ENCODE measurements around the gene PCGF3.
"Not testable (repeated sequence)": the region's sequence is repeated elsewhere in the genome, so short reads cannot be mapped to it uniquely, and the experiment has no call there.

Gene PCGF3

GRCh38 chr4:669806-670559 is 35.6 kb upstream of the PCGF3 start:
- DNase-seq: not testable (repeated sequence)

- no peak for DNase-seq
These were observed 33.9 kb upstream of the PCGF3 start for GRCh38 chr4:671769-672168.

DNA sequence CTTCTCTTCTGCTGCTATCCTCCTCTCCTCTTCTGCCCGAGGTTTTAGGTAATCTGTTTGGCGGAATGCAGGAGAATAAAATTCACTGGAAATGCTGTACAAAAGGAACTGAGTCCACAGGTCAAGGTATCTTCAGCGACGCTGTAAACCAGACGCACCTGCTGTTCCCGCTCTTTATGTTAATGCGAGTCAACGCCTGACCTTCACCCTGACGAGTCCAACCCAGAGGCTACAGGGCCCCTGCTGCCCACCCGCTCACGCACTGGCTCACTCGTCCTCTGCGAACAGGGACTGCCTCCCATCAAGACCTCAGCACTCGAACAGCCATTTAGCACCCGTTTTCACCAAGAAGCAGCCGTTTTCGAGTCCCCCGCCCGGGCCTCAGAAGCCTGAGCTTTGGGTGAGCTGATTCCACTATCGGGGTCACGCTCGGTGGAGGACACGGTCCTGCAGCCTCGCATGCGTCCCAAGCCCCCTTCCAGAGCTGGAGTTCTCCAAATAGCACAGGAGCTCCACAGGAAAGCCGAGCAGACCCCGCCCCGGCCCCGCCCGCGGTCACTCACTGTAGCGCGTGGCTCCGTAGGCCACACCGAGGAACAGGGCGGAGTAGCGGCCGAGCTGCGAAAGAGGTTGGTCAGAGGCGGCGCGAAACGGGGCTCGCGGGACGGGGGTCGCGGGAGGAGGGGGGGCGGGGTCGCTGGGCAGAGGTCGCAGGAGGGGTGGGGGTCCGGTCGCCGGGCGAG is 32.1 kb upstream of the PCGF3 start:
- DNase-seq: no peak

DNA sequence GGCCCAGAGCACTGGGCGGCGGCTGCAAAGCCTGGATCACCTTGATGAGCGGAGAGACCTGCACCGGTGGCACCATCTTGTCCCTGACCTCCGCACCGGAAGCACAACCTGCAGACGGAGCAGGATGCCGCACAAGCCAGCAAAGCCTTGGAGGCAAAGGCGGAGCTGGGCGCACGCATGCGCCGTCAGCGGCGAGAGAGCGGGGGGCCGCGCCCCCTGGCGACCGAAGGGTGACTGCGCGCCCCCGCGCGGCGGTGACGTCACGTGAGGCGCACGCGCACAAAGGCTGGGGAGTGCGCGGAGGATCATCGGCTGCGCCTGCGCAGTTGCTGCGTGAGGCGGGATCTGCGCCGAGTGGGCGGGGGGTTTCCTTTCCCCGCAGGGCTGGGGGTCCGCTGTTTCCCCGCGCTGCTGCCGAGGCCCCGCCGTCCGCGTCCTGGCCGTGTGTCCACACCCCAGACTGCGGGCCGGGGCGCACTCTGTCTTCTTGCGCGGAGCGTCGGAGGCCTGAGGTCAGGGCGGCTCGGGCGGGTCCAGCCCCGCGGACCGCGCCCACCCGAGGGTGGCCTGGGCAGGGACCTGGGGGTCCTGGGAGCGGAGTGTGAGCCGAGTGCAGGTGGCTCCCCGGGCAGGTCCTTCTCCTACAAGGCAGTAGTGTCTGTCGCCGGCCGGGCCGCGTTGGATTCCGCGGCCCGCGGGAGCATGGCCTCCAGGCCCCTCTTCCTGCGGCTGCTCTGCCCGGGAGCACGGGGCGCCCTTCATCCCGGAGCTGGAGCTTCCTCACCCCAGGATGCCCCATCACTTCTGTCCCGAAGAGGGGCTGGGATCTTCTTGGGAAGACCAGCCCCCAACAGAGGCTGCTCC is 31.2 kb upstream of the PCGF3 start, which contains the start of the genes ATP5ME and MYL5:
ATP5ME (minus strand) TSS at position 105 of the 864 bp plus-strand sequence; CDS start at position 76, 29 bp downstream.
MYL5 (plus strand) TSS at position 371 of the 864 bp plus-strand sequence. CDS start 3,485 bp downstream, outside the sequence.
- peak; percentile 84 for DNase-seq

- no peak for DNase-seq
These were observed 30.4 kb upstream of the PCGF3 start for GRCh38 chr4:675036-675882.

DNA sequence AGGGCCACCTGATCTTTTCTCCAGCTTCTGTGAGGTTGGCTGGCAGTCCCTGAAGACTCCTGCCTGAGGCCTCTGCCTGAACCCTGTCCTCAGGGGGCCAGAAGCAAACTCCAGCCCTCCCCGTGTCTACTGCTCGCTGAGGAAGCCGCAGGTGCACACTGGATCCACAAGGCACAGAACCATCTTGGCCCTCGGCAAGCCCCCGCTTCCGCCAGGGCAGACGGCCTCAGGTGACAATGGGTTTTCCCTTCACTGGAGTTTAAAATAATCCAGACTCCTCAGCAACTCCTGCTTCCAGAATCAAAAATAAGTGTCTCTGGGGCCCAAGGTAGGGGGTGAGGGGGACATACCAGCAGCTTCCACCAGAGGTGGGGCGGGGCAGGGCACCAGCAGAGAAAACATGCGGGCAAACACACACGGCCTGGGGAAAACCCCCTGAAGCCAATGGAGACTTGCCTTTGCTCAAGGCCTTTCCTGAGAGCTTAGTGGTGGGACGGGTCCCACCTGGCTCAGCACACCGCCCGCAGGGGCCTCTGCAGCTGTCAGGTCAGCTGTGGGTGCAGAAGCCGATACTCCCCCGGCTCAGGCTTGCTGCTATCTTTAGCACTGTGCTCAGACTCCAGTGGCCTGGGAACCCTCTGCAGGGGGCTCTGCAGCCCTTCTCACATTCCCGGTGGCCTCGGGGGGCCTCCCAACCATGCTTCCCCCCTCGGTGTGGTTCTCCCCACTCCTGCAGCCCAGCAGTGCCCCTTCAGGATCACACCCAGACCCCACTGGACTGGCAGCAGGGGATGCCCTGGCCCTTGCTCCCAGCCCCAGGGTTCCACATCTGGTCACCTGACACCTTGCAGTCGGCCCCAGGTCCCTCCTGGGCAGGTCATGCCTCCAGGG is 29.4 kb upstream of the PCGF3 start:
- DNase-seq: no peak

GRCh38 chr4:676871-677235 is 28.8 kb upstream of the PCGF3 start:
- DNase-seq: no peak

- no peak for DNase-seq
These were observed 28.0 kb upstream of the PCGF3 start for GRCh38 chr4:677431-678293.

DNA sequence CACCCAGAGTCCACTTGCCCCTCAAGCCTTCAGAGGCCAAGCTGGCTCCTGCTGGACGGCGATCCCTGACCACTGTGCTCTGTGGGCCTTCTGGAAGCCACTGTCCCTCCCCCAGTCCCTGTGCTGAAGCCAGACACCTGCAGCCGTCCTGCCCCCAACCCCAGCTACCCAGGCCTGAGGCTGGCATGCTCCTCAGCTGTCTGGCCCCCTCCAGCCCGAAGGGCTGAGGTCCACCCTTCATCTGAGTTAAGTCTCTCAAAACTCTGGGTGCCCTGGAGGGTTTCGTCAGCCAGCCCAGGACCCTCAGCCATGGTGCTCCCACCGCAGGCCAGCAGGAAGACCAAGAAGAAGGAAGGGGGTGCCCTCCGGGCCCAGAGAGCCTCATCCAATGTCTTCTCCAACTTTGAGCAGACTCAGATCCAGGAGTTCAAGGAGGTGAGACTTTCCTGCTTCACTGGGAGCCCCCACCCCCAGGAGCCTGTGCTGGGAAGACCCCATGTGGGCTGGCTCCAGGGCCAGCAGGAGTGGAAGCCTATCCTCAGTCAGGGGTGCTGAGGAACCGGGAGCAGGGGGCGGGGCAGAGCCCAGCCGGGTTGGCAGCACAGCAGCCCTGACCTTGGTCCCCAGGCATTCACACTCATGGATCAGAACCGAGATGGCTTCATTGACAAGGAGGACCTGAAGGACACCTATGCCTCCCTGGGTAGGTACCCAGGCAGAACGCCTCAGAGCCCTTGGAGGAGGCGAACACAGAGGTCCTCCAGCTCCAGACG is 27.1 kb upstream of the PCGF3 start:
- no peak for DNase-seq

DNA sequence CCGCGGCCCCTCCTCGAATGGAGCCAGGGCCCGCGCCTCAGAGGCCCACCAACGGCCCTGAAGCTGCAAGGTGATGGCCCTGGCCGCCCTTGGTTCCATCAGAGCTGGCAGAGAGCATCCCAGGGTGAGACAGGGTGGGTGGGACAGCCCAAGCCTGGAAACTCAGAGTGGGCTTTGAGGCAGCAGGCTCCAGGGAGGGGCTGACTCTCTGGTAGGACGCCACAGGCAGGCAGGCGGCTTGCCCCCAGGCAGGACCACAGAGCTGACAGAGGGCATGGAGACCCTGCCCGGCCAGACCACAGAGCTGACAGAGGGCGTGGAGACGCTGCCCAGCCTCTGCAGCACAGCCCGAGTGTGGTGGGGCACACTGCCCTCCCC is 26.5 kb upstream of the PCGF3 start:
- DNase-seq: no peak

DNA sequence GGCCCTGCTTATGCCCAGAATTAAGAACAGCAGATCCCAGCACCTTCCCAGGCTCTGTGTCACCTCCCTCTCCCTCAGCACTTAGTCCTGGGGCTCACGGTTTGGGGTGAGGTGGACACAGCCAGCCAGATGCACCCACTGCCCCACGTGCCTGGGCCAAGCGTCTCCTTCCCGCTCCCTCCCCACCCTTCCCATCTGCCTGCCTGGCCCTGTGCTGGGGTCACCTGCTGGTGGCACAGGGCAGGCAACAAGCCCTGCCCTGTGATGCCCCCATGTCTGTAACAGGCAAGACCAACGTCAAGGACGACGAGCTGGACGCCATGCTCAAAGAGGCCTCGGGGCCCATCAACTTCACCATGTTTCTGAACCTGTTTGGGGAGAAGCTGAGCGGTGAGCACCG is 26.0 kb upstream of the PCGF3 start:
- DNase-seq: no peak

- no peak for DNase-seq
These were observed 25.5 kb upstream of the PCGF3 start for GRCh38 chr4:680091-680490.

DNA sequence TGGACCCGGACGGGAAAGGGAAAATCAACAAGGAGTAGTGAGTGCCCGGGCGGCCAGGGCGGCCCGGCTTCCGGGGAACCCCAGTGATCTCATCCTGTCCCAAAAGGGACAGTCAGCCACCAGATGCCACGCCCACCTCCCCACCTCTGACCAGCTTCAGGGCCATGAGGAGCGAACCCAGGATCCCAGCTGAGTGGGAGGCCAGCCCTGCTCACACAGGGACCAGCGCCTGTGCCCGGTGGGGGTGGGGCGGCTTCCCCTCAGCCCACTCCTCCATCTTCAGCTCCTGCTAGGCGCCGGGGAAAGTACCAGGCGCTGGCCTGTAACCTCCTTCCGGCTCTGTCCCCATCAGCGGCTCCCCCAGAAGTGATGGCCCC is 25.1 kb upstream of the PCGF3 start:
- no peak for DNase-seq

- DNase-seq: no peak
These were observed 24.5 kb upstream of the PCGF3 start for GRCh38 chr4:680928-681645.

DNA sequence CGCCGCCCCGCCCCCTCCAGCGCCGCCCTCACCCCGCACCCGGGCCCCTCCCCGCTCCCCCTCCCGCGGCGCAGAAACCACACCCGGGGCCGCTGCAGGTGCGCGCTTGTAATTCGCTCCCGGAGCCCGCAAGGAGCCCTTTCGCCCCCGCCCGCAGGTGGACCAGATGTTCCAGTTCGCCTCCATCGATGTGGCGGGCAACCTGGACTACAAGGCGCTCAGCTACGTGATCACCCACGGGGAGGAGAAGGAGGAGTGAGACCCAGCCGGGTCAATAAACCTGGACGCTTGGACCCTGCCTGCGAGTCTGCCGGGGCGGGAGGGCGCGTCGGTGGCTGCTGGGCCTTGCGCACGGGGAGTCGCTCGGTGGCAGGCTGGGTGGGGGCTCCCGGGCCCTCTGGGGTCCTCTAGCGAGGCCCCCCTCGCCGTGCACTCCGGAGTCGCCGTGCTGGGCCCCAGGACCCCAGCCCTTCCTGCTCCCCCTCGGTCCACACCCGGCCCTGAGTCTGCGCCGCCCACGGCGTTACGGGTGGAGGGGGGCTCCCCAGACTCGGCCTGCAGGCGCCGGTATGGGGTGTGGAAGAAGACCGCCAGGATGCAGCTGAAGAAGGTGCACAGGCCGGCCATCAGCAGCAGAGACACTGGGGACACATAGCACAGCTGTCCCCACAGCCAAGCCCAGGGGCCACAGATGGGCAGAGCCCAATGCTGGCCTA is 23.7 kb upstream of the PCGF3 start:
- DNase-seq: no peak

DNA sequence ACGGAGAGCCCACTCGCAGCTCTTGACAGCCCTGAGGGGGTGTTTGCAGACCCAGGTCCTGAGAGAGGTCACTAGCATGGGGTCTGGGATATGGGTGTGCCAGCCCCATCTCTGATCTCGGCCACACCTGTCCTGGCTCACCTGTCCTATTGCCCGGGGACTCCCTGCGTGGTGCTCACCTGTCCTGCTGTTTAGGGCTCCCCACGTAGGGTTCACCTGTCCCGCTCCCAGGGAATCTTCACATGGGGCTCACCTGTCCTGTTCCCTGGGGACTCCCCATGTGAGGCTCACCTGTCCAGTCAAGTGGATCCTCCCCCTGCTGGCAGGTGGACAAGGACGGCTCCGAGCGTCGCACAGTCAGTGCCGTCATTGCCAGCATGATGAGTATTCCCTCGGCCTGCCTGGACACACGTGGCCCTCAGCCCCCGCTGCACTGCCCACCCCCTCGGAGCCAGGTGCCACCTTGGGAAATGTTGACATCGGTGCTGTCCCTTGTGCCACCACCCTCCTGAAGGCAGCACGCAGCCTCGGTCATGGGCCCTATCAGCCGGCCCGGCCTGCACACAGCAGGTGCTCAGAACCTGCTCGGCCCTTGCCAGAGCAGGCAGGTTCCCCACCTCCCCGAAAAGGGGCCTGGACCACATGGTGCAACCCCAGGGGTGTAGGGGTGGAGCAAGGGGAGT is 23.0 kb upstream of the PCGF3 start:
- DNase-seq: no peak

DNA sequence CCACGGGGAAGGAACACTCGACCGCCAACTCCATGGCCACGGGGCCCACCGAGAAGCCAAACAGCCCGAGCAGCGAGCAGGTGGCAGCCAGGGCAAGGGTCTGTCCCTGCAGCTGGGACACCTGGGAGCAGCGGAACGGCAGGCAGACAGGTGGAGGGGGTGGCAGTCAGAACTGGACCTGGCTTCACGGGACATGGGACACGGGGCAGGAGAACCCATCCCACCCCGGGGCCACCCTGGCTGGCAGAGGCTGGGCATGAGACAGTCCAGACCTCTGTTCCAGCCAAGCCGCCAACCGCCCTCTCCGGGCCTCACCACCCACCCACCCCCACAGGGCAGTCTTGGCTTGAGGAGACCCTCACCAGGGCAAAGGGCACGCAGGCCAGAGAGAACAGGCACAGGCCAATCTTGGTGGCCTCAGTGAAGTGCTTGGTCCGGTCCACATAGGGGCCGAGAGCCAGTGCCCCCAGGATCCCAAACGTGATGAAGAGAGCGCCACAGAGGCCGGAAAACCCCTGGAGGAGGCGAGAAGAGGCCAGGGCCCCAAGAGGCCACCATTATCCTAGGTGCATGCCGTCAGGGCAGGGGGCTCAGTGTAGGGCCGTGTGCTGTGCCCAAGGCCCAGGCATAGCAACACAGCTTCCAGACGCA is 22.3 kb upstream of the PCGF3 start:
- no peak for DNase-seq

Measured in NCI-H1436 treated with DMSO at 0.1 percent for 48 hours (cell line).